Muscle of back (tissue), 13 donors: ENCODE results near the gene CC2D1A. TPM values are rescaled to one million over a fixed set of nuclear protein-coding genes. Genes with fewer than 3 reads are reported as not detected.

Experiments used
- DNase-seq, 3 donors: peaks; one replicate each; pipeline versions ENCODE4 v3.0.0 to v3.0.0-alpha.2; 2013
- long read RNA-seq, 9 donors: transcript quantifications; one replicate each; lab custom pipeline, GENCODE V29; 2026
- polyA plus RNA-seq, 10 donors: library from polyadenylated mRNA; unstranded; fragments of 120-200 nt; gene quantifications; one replicate each; pipeline ENCODE4 v1.2.1, GENCODE V29; 2013; ENCODE audit not compliant: insufficient read length in 10 of 10

CC2D1A gene
- 10 to 100 TPM; 10.5 to 16.4 (median 12.8) TPM for polyA plus RNA-seq
- long read RNA-seq, donor 1: 0 reads
- long read RNA-seq, donor 2: 0 reads
- long read RNA-seq, donor 3: 0 reads
- long read RNA-seq, donor 4: 0 reads
- long read RNA-seq, donor 5: 0 reads
- long read RNA-seq, donor 6: 0 reads
- long read RNA-seq, donor 7, partial matches to known transcripts: 0 of 1 reads
- long read RNA-seq, donor 7, other reads (novel, unspliced or antisense): 0 of 1 reads
- long read RNA-seq, donor 8: 0 reads
- long read RNA-seq, donor 9: 0 reads

DNA sequence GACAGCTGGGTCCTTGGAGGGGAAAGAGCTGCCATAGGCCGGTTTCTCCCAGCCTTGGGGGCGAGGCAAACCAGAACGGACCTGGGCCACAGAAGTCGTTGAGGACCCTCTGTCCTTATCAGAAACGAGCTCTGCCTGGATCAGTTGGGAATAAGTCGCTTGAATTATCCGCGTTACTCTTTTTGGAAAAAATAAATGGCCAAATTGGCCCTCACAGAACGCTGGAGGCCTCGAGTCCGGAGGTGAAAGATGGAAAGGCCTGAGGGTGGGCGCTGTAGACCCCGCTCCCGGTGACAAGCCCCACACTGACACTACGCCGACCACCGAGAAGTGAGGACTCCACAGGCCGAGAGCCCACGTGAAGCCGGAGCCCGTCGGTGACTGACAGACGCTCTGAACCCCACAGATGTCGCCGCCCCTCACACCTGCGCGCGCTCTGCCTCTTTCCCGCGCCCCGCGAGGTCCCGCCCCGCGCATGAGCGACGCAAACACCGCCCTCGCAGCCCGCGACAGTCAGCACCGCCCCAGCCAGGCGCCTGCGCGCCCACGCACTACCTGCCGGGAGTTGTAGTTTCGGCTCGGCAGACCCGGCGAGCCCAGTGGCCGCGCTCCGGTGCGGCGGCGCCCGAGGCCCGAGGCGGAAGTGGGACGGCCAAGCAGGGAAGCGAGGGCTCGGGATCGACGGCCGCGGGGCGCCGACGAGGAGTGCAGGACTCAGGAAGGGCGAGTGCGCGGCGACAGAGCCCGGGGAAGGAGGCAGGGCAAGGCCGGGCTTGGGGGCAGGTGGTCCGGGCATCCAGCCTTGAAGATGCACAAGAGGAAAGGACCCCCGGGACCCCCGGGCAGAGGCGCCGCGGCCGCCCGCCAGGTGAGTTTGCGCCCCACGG is at the start of gene CC2D1A, which contains the start of gene BRME1:
TSS of gene CC2D1A (plus strand) at position 568 of the 887 bp plus-strand sequence. CDS start at position 809, 241 bp downstream.
TSS of gene BRME1 (minus strand) at position 484 of the 887 bp plus-strand sequence. CDS start 1,225 bp downstream, outside the sequence.
- peak; percentile 86 to 96 (median 92) for DNase-seq

DNA sequence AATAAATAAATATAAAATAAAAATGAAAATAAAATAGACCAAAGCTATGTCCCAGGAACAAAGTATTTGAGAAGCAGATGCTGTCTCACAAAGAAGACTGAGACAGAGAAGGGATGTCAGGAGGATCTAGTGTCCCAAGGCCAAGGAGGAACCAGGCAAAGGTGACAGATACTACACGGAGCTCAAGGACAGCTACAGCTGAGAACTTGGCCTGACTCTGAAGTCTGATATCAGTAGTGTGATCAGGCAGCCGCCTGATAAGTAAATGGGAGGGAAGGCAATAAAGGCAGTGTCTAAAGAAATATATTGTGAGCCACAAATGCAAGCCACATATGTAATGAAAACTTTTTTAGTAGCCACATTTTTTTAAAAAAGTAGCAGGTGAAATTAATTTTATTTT is 49.5 kb upstream of the CC2D1A start:
- no peak for DNase-seq

DNA sequence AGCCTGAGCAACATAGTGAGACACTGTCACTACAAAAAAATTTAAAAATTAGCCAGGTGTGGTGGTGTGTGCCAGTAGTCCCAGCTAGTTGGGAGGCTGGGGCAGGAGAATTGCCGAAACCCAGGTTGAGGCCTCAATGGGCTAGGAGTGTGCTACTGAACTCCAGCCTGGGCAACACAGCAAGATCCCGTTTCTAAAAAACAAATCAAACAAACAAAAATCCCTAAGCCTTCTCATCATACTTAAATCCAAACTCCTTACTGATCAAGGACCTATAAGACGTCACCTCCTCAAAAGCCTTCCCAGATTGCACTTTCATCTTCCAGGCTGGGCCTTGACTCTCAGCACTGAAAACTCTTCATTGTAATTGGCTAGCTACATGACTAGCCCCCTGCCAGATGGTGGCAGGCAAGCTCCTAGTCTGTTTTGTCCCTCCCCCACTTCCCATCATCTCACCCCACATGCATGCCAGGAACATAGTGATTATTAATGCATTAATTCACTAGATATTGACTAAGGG is 46.6 kb upstream of the CC2D1A start:
- DNase-seq: no peak

DNA sequence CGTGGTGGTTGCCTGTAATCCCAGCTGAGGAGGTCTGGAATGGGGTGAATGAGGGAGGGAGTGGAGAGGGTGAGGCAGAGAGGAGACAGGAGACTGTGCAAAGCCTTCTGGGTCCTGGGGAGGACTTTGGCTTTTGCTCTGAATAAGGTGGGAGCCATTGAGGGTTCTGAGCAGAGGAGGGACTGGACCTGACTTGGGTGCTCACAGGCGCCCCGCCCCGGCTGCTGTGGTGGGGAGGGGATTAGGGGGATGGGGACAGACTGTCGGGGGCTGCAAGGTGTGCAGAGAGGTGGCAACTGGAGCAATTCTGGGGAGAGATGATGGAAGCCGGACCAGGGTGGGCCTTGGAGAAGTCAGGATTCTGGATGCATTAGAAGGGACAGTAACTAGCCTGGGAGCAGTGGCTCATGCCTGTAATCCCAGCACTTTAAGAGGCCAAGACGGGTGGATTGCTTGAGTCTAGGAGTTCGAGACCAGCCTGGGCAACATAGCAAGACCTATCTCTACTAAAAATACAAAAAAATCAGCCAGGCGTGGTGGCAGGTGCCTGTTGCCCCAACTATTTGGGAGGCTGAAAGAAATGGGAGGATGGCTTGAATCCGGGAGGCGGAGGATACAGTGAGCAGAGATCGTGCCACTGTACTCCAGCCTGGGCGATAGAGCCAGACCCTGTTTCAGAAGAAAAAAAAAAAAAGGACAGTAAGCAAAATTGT is 45.2 kb upstream of the CC2D1A start:
- no peak for DNase-seq

DNA sequence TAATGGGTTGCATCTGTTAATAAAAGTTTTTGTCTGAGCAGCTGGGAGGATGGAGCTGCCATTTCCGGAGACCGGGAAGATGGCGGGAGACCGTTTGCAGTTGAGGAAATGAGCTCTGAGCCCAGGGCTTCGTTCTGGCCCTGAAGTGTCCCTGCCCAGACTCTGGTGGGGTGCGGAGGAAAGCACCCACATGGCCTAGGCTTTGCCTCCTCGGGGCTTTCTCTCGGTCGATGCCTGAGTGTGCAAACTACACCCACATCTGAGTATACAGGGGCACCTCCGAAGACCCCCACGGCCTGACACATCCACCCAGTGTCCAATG is 44.6 kb upstream of the CC2D1A start:
- peak in 1 of 3 donors; percentile 69 for DNase-seq

DNA sequence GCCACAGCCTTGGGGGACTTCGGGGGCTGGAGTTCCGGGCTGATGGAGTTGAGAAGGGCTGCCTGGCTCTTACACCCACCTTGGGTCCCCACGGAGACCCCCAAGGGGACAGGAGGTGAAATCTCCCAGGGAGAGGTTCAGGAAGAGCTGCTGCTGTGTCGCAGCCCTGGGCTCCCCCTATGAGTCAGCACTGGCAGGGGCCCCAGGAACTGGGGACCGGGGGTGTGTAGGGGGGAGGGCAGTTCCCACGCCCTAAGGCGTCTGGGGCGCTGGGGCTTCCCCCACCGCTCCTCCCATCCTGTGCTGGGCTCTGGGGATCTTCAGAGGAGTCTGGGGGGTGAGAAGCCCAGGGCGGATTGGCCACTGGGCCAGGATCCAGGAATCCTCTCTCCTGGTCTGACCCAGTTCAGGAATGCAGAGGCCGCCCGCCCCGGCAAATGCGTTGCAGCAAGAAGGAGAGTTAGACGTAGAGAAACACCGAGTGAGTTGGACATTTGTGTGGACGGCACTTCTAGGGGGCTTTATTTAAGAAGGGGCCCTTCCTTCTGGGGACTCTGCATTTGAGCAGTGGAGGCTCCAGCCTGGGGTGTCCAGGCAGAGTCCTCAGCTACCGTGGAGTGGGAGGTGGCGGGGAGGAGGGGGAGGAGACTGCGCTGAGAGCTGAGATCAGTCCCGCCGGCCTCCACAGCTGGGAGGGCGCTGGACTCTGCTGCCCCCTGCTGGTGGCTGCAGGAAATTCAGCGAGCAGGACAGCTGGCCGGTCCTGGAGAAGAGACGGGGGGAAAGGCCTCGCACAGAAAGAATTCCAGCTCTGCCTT is 44.1 kb upstream of the CC2D1A start:
- DNase-seq: peak; percentile 92 to 97 (median 97)

DNA sequence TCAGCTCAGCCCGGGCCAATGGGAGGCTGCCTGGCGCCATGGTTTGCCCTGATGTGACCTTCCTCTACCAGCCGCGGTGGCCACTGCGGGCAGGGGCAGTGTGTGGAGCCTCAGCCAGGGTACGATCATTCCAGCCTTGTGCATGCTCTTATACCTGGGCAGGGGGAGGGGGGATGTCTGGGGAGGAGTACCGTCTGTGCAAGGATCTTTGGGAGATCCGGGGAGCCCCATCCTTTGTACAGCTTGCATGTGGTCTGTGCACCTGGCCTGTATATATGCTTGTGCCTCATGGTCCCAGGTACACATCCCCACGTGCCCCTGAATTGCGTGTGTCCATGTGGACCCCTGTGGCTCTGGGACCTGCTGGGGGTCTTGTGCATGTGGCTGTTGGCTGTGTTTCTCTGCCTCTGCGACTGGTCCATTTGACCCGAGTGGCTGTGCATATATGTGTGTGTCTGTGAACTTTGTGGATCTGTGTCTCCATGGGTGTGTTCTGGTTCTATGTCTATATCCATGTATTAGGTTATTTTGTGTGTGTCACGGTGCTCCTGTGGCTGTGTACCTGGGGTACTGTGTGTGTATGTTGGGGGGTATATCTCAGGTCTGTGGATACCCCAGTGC is 41.8 kb upstream of the CC2D1A start:
- DNase-seq: peak in 1 of 3 donors; percentile 55

DNA sequence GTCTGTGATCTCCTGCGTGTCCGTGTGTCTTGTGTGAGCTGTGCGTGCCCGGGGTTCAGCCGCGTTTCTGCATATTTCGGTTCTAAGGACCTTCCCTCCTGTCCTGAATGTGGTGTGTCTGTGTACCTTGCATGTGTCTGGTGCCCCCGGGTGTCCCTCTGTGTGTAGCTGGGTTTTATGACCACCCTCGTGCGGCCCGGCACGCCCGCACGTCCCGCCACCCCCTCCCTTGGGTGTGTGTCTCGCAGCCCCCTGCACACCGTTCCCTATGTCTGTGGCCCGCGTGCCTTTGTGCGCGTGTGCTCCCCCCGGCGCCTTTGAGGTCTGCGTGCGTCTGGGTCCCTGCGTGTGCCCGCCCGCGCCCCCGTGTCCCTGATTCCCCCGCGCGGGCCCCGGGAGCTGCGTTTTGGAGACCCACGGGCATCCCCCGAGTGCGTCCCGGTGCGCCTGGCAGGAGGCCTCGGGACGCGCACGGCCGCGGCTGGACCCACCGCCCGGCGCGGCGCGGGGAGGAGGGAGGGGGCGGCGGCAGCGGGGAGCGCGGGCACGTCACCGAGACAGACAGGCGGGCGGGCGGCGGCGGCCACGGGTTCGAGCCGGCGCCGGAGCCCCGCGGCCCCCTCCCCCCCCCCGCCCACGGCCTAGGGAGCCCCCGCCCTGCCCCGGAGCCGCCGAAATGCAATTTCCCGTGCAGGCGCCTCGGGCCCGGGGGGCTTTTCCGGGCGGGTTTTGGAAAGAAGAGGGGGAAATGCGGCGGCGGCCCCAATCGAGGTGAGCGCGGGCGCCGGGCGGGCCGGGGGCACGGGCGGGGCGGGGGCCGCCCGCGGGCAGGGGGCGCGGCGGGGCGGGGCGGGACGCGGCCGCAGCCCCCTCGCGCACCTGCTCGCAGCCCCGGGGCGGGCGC is 41.1 kb upstream of the CC2D1A start:
- peak in 1 of 3 donors; percentile 55 for DNase-seq

DNA sequence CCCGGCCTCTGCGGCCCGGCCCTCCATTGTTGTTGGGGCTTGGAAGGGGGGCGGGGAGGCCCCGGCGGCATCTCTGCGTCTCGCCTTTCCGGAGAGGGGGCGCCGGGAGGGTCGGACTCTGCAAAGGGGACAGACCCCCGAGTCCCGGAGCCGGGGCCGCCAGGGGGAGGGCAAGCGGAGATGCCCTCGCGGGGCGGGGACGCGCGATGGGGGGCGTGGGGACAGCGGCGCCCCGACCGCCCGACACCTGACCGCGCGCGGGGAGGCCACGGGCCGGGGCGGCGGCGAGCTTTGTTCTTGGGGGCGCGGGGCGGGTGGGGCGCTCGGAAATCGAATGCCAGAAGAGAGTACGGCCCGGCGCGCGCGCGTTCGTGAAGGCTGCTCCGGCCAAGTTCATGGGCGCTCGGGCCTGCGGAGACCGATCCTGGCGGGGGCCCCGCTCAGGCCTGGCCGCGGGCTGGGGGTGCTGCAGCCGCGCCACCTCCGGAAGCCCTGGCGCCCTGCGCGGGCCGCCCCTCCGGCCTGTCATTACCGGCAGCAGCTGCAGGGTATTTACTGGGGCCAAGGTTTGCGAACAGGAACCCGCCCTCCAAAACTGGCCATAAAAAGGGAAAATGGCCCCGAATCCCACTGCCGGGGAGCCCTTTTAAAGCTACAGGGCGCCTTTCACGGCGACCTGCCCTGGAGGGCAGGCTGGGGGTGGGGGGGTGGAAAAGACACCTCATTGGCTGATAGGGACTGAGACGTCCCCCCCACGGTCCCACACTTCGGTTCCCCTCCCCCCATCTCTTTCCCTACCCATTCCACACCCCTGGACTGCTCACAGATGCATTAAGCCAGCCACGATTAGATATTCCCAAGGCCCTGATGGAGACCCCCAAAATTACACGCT is 40.2 kb upstream of the CC2D1A start:
- peak in 1 of 3 donors; percentile 70 for DNase-seq

DNA sequence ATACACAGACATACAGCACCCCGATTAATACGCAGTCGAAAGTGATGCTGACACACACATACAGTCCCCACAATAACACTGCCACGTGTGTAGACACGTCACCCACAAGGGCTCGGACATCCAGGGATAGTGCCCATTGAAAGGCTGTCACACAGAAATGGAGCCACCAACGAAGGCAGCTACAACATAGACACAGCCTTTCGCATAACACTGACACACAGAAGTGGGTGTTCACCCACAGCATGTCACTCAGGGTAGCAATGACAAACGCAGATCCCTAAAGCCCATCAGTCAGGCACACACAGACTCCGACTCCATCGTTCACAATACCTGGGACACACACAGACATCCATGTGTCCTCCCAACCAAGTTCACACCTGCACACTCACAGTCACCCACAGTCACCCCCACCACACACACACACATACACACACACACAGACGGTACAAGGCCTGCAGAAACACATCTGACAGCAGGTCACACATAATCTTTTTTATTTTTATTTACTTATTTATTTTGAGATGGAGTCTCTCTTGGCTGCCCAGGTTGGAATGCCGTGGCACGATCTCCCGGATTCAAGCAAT is 39.4 kb upstream of the CC2D1A start:
- no peak for DNase-seq

DNA sequence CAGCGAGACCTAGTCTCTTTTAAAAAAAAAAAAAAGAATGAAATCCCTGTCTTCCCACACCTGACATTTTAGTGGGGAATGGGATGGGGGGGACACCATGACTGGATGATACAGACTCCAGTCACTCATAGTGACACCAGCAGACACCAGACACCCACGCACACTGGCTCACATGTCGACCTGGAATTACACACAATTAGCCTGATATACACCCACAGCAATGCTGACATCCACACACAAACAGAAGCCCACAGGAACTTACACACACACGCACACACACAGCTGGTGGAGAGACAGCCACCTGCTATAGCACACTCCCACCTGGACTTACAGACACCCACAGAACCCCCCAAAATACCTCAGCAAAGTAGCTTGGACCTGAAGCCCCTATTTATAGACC is 37.3 kb upstream of the CC2D1A start:
- DNase-seq: no peak

DNA sequence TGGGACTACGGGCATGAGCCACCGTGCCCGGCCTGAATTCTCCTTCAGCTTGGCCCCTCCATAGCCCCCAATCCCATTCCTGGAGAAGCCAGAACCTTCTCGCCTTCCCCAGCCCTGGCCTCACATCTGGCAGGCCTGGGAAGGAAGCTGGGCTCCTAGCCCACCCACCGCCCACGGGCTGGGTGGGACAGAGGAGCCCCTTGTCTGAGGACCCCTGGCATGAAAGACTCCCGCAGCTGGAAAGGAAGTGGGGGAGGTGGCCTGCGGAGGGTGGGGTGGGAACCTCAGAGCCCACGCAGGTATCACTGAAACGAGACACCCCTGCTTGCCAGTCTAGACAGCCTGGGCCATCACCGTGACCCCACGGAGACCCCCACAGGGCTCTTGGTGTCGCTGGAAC is 36.7 kb upstream of the CC2D1A start:
- peak in 1 of 3 donors; percentile 68 for DNase-seq

DNA sequence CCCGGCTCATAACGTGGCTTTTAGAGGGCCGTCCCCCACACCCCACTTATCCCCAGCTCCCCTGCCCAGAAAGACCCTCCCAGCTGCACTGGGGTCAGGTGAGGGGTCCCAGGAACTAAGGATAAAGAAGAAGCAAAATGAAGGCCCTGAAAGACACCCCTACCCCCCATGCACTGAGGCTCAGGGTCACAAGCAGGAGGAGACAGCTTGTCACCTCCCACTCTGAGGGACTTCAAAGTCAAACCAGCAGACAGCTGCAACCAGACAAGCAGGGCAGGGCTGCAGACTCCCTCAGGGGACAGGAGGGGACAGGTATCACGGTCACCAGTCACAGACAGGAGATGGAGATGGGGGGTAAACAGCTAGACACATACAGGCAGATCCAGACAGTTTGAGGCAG is 35.1 kb upstream of the CC2D1A start:
- DNase-seq: no peak

DNA sequence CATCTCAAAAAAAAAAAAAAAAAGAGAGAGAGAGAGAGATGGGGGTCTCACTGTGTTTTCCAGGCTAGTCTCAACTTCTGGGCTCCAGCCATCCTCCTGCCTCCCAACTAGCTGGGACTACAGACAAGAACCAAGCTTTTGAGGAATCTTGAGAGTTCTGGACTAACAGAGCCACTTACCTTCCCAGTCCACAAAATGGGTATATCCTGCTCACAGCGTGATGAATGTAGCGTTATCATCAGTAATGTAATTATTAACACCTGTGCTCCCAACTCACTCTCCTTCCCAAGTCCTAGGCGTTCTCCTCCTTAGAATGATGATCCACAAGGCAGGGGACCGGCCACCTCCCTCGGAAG is 33.7 kb upstream of the CC2D1A start:
- no peak for DNase-seq

DNA sequence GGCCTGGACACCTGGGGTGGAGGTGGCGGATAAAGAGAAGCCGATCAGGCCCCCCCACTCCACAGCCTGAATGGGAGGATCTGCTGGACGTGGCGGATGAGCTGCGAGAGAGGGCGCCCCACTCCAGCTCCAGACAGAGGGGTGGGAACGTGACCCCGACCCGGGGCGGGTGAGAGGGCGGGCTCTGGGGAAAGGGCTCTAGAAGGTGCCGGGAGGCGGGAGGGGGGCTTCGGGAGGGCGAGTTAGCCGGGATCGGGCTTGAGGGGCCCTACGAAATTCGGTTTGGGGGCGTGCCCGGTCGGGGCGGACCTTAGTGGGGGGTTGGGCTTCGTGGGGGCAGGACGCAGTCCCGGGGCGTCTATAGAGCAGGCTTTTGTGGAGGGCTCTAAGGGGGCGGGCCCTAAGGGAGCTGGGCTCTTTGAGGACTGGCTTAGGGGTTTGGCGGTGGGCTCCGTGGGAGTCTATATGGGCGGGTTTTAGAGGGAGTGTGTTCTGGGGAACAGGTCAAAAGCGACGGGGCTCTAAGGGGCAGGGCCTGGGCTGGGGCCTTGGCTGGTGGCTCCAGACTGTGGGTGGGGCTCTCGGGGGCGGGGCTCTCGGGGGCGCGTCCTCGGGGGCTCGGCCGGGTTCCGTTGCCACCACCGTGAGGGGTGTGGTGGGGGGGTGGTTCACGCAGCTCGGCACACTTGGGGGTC is 33.2 kb upstream of the CC2D1A start:
- DNase-seq: peak in 1 of 3 donors; percentile 76

DNA sequence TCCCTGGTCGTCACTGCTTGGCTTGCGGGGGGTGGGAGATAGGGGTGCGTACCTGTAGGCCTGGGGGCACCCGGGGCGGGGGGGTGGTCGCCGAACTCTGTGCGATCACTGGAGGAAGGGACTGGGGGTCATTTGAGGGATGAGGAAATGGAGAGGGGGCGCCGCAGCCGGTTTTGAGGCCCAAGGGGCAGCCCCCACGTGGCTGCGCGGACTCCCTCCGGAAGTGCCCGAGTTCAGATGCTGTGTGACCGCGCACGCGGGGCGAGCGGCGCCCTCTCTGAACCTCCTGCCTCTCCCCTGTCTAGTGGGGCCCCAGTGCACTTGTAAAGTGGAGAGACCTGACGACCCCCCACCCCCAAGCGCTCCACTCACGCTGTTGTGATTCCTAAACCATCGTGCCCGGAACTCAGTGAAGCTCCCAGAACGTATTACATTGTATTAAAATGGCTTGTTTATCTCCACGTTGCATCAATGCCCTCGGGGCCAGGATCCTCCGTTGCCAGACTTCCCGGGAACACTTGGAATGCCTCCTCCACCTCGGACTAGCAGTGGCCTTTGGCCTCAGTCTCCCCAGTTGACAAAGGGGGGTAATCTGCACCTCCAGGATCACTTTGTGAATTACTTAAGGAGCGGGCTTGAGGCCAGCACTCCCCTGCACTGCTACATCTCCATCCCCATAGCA is 32.0 kb upstream of the CC2D1A start:
- peak in 1 of 3 donors; percentile 53 for DNase-seq

DNA sequence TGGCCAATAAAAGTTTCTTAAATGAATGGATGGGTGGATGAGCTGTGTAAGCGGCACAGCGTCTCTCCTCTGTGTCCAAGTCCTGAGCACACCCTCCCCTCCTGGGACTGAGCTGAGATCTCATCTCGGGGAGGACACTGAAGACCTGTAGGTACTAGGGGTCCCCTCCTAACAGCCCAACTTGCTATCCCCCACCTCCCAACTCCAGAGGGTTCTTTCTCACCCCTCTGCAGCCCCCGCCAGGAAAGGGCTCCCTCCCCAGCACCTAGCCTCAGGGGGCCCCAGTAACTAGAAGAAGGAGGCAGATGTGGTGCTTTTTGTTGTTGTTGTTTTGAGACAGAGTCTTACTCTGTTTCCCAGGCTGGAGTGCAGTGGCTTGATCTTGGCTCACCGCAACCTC is 30.2 kb upstream of the CC2D1A start:
- no peak for DNase-seq
